ENCODE data around the gene HSF2BP.
"Not testable (repeated sequence)": the region's sequence is repeated elsewhere in the genome, so short reads cannot be mapped to it uniquely, and the experiment has no call there.

Gene HSF2BP

DNA sequence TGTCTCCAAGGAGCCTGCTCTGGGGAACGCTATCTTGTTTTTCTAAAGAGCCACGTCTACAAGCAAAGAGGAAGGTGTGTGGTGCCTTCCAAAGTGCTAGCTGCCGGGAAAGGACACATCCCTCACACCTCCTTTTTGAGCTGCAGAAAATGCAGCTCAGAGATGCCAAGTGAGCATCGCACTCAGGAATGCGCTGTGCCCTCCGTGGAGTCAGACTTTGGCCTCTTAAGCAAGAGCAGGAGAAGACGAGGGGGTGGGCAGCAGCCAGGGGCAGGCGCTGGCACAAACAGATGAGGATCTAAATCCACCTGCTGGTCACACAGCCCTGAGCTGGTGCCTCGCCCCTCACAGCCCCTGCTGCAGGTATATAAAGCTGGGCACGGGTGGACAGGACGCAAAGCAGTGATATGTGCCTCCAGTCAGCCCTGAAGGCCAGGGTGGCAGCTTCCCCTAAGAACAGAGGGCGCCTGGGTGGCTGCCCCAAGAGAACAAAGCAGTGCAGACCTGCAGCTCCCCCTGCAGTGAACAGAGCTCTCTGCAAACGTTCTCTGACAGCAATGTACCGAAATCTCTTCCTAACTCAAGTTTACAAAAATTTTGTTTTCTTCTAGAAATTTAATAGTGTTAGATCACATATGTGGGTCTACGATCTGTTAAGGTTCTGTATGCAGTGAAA, 156.1 kb downstream of the HSF2BP start:
- H3K4me1 ChIP-seq, H3K9me3 ChIP-seq, H3K4me2 ChIP-seq, H3K36me3 ChIP-seq, H3K4me3 ChIP-seq, H4K20me1 ChIP-seq, H3K27ac ChIP-seq, H3K27me3 ChIP-seq, H3K9ac ChIP-seq: not testable (repeated sequence)

DNA sequence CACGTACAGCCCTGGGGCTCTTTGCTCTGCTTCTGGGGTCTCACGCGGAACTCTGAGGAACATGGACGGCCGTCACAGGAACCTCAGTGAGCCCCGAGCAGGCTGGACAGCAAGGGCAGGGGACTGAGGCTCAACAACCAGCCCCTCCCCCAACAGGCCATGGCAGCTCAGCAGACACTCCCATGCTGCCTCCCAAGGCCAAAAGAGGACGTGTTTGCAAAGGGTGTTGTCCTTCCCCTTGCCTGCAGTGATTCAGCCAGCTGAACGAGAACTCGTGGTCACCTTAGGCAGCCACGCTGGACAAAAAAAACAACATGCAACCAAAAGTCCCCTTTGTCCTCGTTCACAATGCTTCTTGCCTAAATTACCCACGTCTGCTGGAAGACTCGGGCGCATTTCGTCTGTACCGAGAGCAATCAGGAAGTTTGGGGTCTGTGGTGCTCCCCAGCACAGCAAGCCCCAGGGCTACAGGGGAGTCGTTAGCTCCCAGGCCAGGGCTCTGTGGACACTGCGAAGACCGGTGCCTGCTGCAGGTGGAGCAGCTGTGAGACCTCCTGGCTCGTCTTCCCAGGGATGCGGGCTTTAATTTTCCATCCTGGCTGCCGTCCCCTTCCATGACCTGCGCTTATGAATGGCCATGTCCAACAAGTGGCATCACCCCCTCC, 156.7 kb downstream of the HSF2BP start:
- H3K27me3 ChIP-seq, H3K27ac ChIP-seq, H3K4me2 ChIP-seq, H4K20me1 ChIP-seq, H3K4me3 ChIP-seq, H3K36me3 ChIP-seq, H3K9me3 ChIP-seq, H3K4me1 ChIP-seq, H3K9ac ChIP-seq: not testable (repeated sequence)

DNA sequence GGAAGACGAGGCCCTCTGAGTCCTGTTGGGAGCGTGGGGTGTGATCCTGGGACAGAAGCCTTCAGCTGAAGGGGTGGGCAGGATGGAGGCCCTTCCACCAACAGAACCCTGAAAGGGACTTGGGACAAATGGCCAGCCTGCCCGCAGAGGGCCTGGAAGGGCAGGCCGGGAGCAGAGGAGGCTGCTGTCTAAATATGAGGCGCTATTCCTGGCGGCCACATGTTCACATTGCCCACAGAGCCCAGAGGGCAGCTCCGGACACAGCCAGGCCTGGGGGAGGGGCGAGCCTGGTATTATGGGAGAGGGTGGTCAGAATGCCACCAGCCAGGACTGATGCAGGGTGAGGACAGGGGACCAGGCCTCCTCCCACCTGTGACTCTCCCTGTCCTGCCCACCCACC, 160.4 kb downstream of the HSF2BP start:
- not testable (repeated sequence) for H3K9me3 ChIP-seq, H3K27ac ChIP-seq, H3K27me3 ChIP-seq

DNA sequence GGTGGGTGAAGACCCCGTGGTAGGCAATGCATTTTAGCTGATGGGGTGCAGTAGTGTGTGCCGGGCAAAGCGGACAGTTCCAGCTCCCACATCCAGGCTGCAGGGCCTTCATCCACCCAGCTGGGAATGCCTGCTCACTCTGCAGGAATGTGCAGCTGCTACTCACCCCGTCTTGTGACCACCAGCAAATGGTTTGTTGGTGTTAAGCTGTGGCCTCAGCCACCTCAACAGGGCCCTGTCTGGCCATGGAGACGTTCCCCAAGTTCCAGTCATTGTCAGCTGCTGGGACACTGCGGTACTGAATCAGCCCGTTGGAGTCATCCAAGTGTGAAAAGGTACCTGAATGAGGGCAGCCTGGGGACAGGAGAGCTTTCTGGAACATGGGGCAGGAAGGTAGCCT, 161.2 kb downstream of the HSF2BP start:
- not testable (repeated sequence) for H3K27ac ChIP-seq, H3K27me3 ChIP-seq, H3K9ac ChIP-seq, H3K4me2 ChIP-seq, H4K20me1 ChIP-seq, H3K4me1 ChIP-seq, H3K4me3 ChIP-seq, H3K9me3 ChIP-seq, H3K36me3 ChIP-seq

More for the DNA sequence above, 160.4 kb downstream of the HSF2BP start:
- H3K4me3 ChIP-seq, H3K9ac ChIP-seq, H3K36me3 ChIP-seq, H4K20me1 ChIP-seq, H3K4me1 ChIP-seq, H3K4me2 ChIP-seq: not testable (repeated sequence)

GRCh38 chr21:43494279-43495012, 164.8 kb downstream of the HSF2BP start:
- H3K4me3 ChIP-seq, H3K27me3 ChIP-seq, H3K9ac ChIP-seq, H3K4me2 ChIP-seq, H3K4me1 ChIP-seq, H3K27ac ChIP-seq, H3K9me3 ChIP-seq, H4K20me1 ChIP-seq, H3K36me3 ChIP-seq: not testable (repeated sequence)

DNA sequence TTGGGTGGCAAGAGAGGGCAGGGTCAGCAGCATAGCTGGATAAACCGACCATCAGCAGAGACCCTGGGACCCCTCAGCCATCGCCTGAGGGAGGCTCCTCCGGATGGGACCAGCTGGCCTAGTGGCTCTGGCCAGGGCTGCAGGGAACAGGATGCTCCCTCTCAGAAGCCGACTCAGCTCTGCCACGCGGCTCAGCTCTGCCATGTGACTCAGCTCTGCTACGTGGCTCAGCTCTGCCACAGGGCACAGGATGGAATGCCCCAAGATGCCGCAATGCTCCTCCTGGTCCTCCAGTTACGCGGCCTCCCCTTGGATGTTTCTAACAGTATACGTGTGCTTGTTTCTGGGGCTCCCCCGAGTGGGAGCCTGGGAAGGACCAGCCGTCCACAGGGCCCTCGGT, 165.8 kb downstream of the HSF2BP start:
- not testable (repeated sequence) for H3K9me3 ChIP-seq, H4K20me1 ChIP-seq, H3K9ac ChIP-seq, H3K4me3 ChIP-seq, H3K27me3 ChIP-seq, H3K27ac ChIP-seq, H3K4me2 ChIP-seq, H3K4me1 ChIP-seq, H3K36me3 ChIP-seq

DNA sequence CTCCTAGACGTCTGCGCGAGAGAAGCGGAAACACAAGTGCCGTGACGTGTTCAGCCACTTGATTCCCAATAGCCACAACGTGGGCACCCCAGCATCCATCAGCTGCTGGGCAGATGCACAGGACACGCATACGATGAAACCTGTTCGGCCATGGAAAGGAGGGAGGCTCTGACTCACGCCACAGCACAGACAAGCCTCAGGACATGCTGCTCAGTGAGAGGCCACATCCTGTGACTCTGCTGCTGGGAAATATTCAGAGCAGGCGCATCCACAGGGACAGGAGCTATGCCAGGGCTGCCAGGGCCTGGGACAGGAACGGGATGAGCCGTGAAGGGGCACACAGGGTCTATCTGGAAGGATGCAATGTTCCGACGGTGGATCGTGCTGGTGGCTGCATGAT, 171.1 kb downstream of the HSF2BP start:
- H3K36me3 ChIP-seq, H3K27ac ChIP-seq, H3K27me3 ChIP-seq, H4K20me1 ChIP-seq, H3K4me2 ChIP-seq, H3K9ac ChIP-seq, H3K4me1 ChIP-seq, H3K9me3 ChIP-seq, H3K4me3 ChIP-seq: not testable (repeated sequence)

DNA sequence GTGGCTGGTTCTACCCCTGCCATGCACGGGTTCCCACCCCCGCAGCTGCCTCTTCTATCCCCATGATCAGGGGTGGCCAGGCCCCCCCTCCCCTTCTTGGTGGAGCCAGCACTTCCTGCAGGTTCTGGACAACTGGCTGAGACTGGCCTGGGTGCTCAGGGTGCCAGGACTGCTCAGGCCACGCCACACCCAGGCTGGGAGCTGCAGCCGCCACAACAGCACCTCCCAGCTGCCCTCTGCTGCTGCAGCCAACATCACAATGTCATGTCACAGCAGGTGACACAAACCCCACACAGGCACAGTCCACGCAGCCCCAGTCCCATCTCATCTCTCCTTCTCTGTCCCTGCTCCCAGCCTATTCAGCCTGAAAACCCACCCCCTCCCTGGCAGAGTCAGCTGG, 173.2 kb downstream of the HSF2BP start:
- not testable (repeated sequence) for H3K4me1 ChIP-seq, H3K27ac ChIP-seq, H3K4me2 ChIP-seq, H3K9me3 ChIP-seq, H3K27me3 ChIP-seq, H3K9ac ChIP-seq, H4K20me1 ChIP-seq, H3K4me3 ChIP-seq, H3K36me3 ChIP-seq

- not testable (repeated sequence) for H3K4me2 ChIP-seq, H3K27me3 ChIP-seq, H3K27ac ChIP-seq, H3K36me3 ChIP-seq, H4K20me1 ChIP-seq, H3K4me3 ChIP-seq, H3K9me3 ChIP-seq, H3K4me1 ChIP-seq, H3K9ac ChIP-seq
Measured at GRCh38 chr21:43485016-43485415, 174.3 kb downstream of the HSF2BP start.

GRCh38 chr21:43479197-43479596, 180.1 kb downstream of the HSF2BP start:
- H3K4me1 ChIP-seq, H4K20me1 ChIP-seq, H3K27ac ChIP-seq, H3K4me2 ChIP-seq, H3K9me3 ChIP-seq, H3K4me3 ChIP-seq, H3K27me3 ChIP-seq, H3K9ac ChIP-seq, H3K36me3 ChIP-seq: not testable (repeated sequence)
